HG03103 (cell line): ENCODE data around the gene MORC2.

Source experiments
- ATAC-seq: cut with Tn5 transposase; IDR thresholded peaks from one replicate; pipeline ENCODE4 v1.9.1; 2021; ENCODE audit warnings: low read depth; ENCODE audit not compliant: unreplicated experiment

Gene MORC2

DNA sequence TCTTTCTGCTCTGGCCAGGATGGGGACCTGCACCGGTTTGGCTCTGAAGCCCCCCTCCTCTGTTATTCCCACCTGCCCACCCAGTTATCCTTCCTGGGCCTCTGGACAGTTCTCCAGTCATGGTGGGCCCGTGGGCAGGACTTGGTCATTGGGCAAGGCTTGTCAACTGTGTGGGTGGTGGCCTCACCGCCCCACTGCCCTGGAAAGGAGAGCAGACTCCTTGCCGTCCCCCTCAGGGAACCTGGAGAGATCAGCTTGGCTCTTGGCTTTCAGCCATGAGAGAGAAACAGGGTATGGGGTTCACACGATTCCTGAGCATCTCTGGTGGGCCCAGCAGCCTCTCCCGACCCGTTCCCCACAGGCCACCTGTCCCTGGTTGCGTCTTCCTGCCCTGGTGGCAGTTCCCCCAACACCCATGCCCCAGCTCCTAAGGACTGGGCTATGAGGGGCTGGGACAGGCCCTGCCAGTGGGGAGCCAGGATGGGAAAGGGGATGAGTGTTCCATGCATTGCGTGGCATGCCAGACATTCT is 92.3 kb downstream of the MORC2 start:
- ATAC-seq = no peak

GRCh38 chr22:30875481-30876215 is 92.9 kb downstream of the MORC2 start:
- no peak for ATAC-seq
